ENCODE results near the gene MAPK8. TPM values are rescaled to one million over a fixed set of nuclear protein-coding genes. Genes with fewer than 3 reads are reported as not detected.

MAPK8 gene
- total and polyA plus RNA-seq, 4 donors: 9.1 to 142 (median 24.2) TPM

DNA sequence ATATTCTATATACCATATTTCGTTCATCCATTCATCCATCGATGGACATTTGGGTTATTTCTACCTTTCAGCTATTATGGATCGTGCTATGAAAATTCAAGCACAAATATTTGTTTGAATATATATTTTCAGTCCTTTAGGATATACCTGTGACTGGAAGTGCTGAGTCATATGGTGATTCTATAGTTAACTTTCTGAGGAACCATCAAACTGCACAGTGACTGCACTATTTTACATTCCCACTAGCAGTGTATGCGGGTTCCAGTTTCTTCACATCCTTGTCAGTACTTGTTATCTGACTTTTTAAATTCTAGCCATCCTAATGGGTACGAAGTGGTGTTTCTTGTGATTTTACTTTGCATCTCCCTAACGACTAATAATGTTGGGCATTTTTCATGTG lies 104.0 kb downstream of the MAPK8 start:
- H3K9me3 ChIP-seq (ENCODE audit: control insufficient read depth in 4 of 4, insufficient read depth in 3 of 4, low read length in 3 of 4): peaks cover 0 to 8% (median under 1%) of the 10 kb centered on the region in 4 donors
- TF ChIP-seq CTCF (IDR thresholded peaks at IDR 0.05; ENCODE audit: control extremely low read depth, extremely low read depth): no peak
- no peak overlapping the region for H3K27ac ChIP-seq (ENCODE audit: low read depth in 1 of 2, low read length in 1 of 2)
- ATAC-seq (ENCODE audit: insufficient read depth, low FRiP score) (no peak), DNase-seq (no peak)
- no peak overlapping the region for H3K4me3 ChIP-seq
- H3K36me3 ChIP-seq (ENCODE audit: control insufficient read depth in 4 of 4, insufficient read depth in 4 of 4, low read length in 4 of 4): peaks cover 3 to 32% (median 19%) of the 10 kb centered on the region in 4 donors
- WGBS, 2 donors: 97 to 99% methylated on average over 6 of the region's 6 CpGs
- H3K4me1 ChIP-seq (ENCODE audit: control insufficient read depth in 5 of 5, insufficient read depth in 5 of 5, low read length in 5 of 5): peaks cover 0 to 19% (median 7%) of the 10 kb centered on the region in 5 donors
- no peaks in the 10 kb centered on the region for H3K27me3 ChIP-seq (ENCODE audit: control insufficient read depth in 3 of 3, insufficient read depth in 3 of 3, low read length in 2 of 3)
- no peak overlapping the region for H3K9ac ChIP-seq (ENCODE audit: insufficient read depth in 1 of 2, low read length in 2 of 2)

DNA sequence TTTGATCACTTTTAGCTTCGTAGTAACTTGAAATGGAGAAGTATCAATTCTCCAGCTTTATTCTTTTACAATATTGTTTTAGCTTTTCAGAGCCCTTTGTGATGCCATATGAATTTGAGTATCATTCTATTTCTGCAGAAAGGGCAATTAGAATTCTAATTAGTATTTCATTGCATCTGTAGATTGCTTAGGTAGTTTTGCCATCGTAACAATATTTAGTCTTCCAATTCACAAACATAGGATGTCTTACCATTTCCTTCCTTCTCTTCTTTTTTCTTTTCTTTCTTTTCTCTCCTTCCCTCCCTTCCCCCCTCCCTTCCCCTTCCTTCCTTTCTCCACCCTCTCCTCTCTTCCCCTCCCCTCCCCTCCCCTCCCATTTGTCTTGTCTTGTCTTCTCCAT lies 105.0 kb downstream of the MAPK8 start:
- peaks cover 0 to 9% (median 3%) of the 10 kb centered on the region in 5 donors for H3K4me1 ChIP-seq (ENCODE audit: control insufficient read depth in 5 of 5, insufficient read depth in 5 of 5, low read length in 5 of 5)
- ATAC-seq (ENCODE audit: insufficient read depth, low FRiP score): no peak
- H3K36me3 ChIP-seq (ENCODE audit: control insufficient read depth in 4 of 4, insufficient read depth in 4 of 4, low read length in 4 of 4): peaks cover 3 to 32% (median 19%) of the 10 kb centered on the region in 4 donors
- H3K27ac ChIP-seq (ENCODE audit: low read depth in 1 of 2, low read length in 1 of 2): no peak overlapping the region
- no peaks in the 10 kb centered on the region for H3K27me3 ChIP-seq (ENCODE audit: control insufficient read depth in 3 of 3, insufficient read depth in 3 of 3, low read length in 2 of 3)
- no peak overlapping the region for H3K9ac ChIP-seq (ENCODE audit: insufficient read depth in 1 of 2, low read length in 2 of 2)
- H3K9me3 ChIP-seq (ENCODE audit: control insufficient read depth in 4 of 4, insufficient read depth in 3 of 4, low read length in 3 of 4): peaks cover 0 to 8% (median under 1%) of the 10 kb centered on the region in 4 donors
- no peak for DNase-seq
- no peak for TF ChIP-seq CTCF (IDR thresholded peaks at IDR 0.05; ENCODE audit: control extremely low read depth, extremely low read depth)
- 96 to 97% methylated on average over 2 of the region's 2 CpGs for WGBS, 2 donors
- no peak overlapping the region for H3K4me3 ChIP-seq

DNA sequence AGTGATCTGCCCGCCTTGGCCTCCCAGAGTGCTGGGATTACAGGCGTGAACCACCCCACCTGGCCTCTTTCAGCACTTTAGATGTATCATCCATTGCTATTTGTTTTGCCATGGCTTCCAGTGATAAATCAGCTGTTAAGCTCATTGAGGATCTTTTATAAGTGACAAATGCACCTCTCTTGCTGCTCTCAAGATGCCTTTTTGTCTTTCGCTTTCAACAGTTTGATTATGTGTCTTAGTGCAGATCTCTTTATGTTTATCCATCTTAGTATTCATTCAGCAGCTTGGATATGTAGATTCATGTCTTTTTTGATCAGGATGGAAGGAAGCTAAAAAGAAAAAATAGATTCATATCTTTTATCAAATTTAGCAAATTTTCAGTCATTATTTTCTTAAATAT lies 105.6 kb downstream of the MAPK8 start:
- Histone ChIP-seq H3K4me1 (ENCODE audit: control insufficient read depth in 5 of 5, insufficient read depth in 5 of 5, low read length in 5 of 5) (peaks cover 0 to 5% (median 3%) of the 10 kb centered on the region in 5 donors), H3K27ac (ENCODE audit: low read depth in 1 of 2, low read length in 1 of 2) (no peak overlapping the region), H3K9ac (ENCODE audit: insufficient read depth in 1 of 2, low read length in 2 of 2) (no peak overlapping the region), H3K9me3 (ENCODE audit: control insufficient read depth in 4 of 4, insufficient read depth in 3 of 4, low read length in 3 of 4) (peaks cover 0 to 8% (median under 1%) of the 10 kb centered on the region in 4 donors), H3K4me3 (no peak overlapping the region), H3K36me3 (ENCODE audit: control insufficient read depth in 4 of 4, insufficient read depth in 4 of 4, low read length in 4 of 4) (peaks cover 3 to 32% (median 19%) of the 10 kb centered on the region in 4 donors), H3K27me3 (ENCODE audit: control insufficient read depth in 3 of 3, insufficient read depth in 3 of 3, low read length in 2 of 3) (no peaks in the 10 kb centered on the region)
- 96 to 97% methylated on average over 3 of the region's 3 CpGs for WGBS, 2 donors
- DNase-seq (no peak), ATAC-seq (ENCODE audit: insufficient read depth, low FRiP score) (no peak)
- no peak for TF ChIP-seq CTCF (IDR thresholded peaks at IDR 0.05; ENCODE audit: control extremely low read depth, extremely low read depth)

DNA sequence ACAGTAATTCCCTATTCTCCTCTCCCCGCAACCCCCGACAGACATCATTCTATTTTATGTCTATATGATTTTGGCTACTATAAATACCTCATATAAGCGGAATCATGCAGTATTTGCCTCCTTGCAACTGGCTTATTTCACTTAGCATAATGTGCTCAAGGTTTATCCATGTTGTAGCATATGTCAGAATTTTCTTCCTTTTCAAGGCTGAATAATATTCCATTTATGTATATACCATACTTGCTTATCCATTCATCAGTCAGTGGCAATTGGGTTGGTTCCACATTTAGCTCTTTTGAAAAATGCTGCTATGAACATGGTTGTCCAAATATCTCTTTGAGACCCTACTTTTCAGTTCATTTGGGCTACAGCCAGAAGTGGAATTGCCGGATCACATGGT lies 106.5 kb downstream of the MAPK8 start:
- H3K27ac ChIP-seq (ENCODE audit: low read depth in 1 of 2, low read length in 1 of 2): no peak overlapping the region
- H3K36me3 ChIP-seq (ENCODE audit: control insufficient read depth in 4 of 4, insufficient read depth in 4 of 4, low read length in 4 of 4): peaks cover 4 to 32% (median 21%) of the 10 kb centered on the region in 4 donors
- no peak for ATAC-seq (ENCODE audit: insufficient read depth, low FRiP score)
- TF ChIP-seq CTCF (IDR thresholded peaks at IDR 0.05; ENCODE audit: control extremely low read depth, extremely low read depth): no peak
- WGBS, 2 donors: 97% methylated on average over 4 of the region's 4 CpGs
- H3K4me3 ChIP-seq: no peak overlapping the region
- H3K4me1 ChIP-seq (ENCODE audit: control insufficient read depth in 5 of 5, insufficient read depth in 5 of 5, low read length in 5 of 5): peaks cover 0 to 3% (median 0%) of the 10 kb centered on the region in 5 donors
- no peaks in the 10 kb centered on the region for H3K27me3 ChIP-seq (ENCODE audit: control insufficient read depth in 3 of 3, insufficient read depth in 3 of 3, low read length in 2 of 3)
- no peak overlapping the region for H3K9ac ChIP-seq (ENCODE audit: insufficient read depth in 1 of 2, low read length in 2 of 2)
- peaks cover 0 to 8% (median under 1%) of the 10 kb centered on the region in 4 donors for H3K9me3 ChIP-seq (ENCODE audit: control insufficient read depth in 4 of 4, insufficient read depth in 3 of 4, low read length in 3 of 4)
- peak in 1 of 3 donors; percentile 35 for DNase-seq
